Measurements from ENCODE around the gene TBXAS1.

TBXAS1 gene

GRCh38 chr7:140004672-140005071 is 175.6 kb downstream of the TBXAS1 start:
- DNase-seq (ENCODE audit: low read depth): no peak

GRCh38 chr7:140005341-140005740 is 176.3 kb downstream of the TBXAS1 start:
- DNase-seq (ENCODE audit: low read depth): no peak

GRCh38 chr7:140005754-140006503 is 176.9 kb downstream of the TBXAS1 start:
- no peak for DNase-seq (ENCODE audit: low read depth)

- DNase-seq (ENCODE audit: low read depth): no peak
Measured at GRCh38 chr7:140006600-140006999, 177.5 kb downstream of the TBXAS1 start.

- no peak for DNase-seq (ENCODE audit: low read depth)
Measured at GRCh38 chr7:140007051-140007690, 178.1 kb downstream of the TBXAS1 start.

- DNase-seq (ENCODE audit: low read depth): no peak
Measured at GRCh38 chr7:140008755-140009610, 179.9 kb downstream of the TBXAS1 start.

GRCh38 chr7:140009735-140010134 is 180.7 kb downstream of the TBXAS1 start:
- no peak for DNase-seq (ENCODE audit: low read depth)

- DNase-seq (ENCODE audit: low read depth): no peak
Measured at GRCh38 chr7:140010194-140010895, 181.3 kb downstream of the TBXAS1 start.

- DNase-seq (ENCODE audit: low read depth): no peak
Measured at GRCh38 chr7:140013676-140014075, 184.6 kb downstream of the TBXAS1 start.

GRCh38 chr7:140014123-140014522 is 185.1 kb downstream of the TBXAS1 start:
- no peak for DNase-seq (ENCODE audit: low read depth)

GRCh38 chr7:140015471-140015970 is 186.5 kb downstream of the TBXAS1 start:
- no peak for DNase-seq (ENCODE audit: low read depth)

- no peak for DNase-seq (ENCODE audit: low read depth)
Measured at GRCh38 chr7:140016540-140016939, 187.5 kb downstream of the TBXAS1 start.

GRCh38 chr7:140017034-140017433 is 188.0 kb downstream of the TBXAS1 start:
- no peak for DNase-seq (ENCODE audit: low read depth)

GRCh38 chr7:140017543-140017942 is 188.5 kb downstream of the TBXAS1 start:
- DNase-seq (ENCODE audit: low read depth): no peak

- DNase-seq (ENCODE audit: low read depth): no peak
Measured at GRCh38 chr7:140018125-140019043, 189.3 kb downstream of the TBXAS1 start.

GRCh38 chr7:140019172-140019571 is 190.1 kb downstream of the TBXAS1 start:
- DNase-seq (ENCODE audit: low read depth): no peak

GRCh38 chr7:140019606-140020005 is 190.5 kb downstream of the TBXAS1 start:
- DNase-seq (ENCODE audit: low read depth): no peak

- no peak for DNase-seq (ENCODE audit: low read depth)
Measured at GRCh38 chr7:140021603-140022002, 192.5 kb downstream of the TBXAS1 start.

GRCh38 chr7:140022582-140023211 is 193.6 kb downstream of the TBXAS1 start:
- DNase-seq (ENCODE audit: low read depth): no peak

- DNase-seq (ENCODE audit: low read depth): no peak
Measured at GRCh38 chr7:140023728-140024127, 194.7 kb downstream of the TBXAS1 start.
